Parathyroid adenoma (tissue), 2 donors: ENCODE results near the gene FANCC.
A peak's percentile ranks its signal among the peaks of the same experiment; 100 is the strongest.

Source experiments
- H2AFZ ChIP-seq: fragments of 300-600 bp; sonication (generic); one replicate; pipeline ENCODE4 v1.7.0; 2017; ENCODE audit warnings: antibody characterized with exemption, mild to moderate bottlenecking
- H3K27ac ChIP-seq: fragments of 300-600 bp; sonication (generic); one replicate; pipeline ENCODE4 v1.7.0; 2017
- H3K27me3 ChIP-seq: fragments of 300-600 bp; sonication (generic); one replicate; pipeline ENCODE4 v1.7.0; 2017; ENCODE audit warnings: low read length; ENCODE audit not compliant: control insufficient read depth, insufficient read depth
- H3K36me3 ChIP-seq: fragments of 300-600 bp; sonication (generic); one replicate; pipeline ENCODE4 v1.7.0; 2017; ENCODE audit warnings: low read length; ENCODE audit not compliant: control insufficient read depth, insufficient read depth
- H3K4me1 ChIP-seq: fragments of 300-600 bp; sonication (generic); one replicate; pipeline ENCODE4 v1.7.0; 2017; ENCODE audit warnings: control low read depth
- H3K4me2 ChIP-seq: fragments of 300-600 bp; sonication (generic); one replicate; pipeline ENCODE4 v1.7.0; 2017; ENCODE audit warnings: low read length
- H3K4me3 ChIP-seq: fragments of 300-600 bp; sonication (generic); one replicate; pipeline ENCODE4 v1.7.0; 2017; ENCODE audit warnings: low read depth, low read length
- H3K79me2 ChIP-seq: fragments of 300-600 bp; sonication (generic); one replicate; pipeline ENCODE4 v1.7.0; 2017; ENCODE audit warnings: control low read depth
- H3K9ac ChIP-seq: fragments of 300-600 bp; sonication (generic); one replicate; pipeline ENCODE4 v1.7.0; 2017; ENCODE audit warnings: mild to moderate bottlenecking
- H3K9me3 ChIP-seq: fragments of 300-600 bp; sonication (generic); one replicate; pipeline ENCODE4 v1.7.0; 2017; ENCODE audit warnings: low read length; ENCODE audit not compliant: control insufficient read depth
- TF ChIP-seq, protein P1 (sequence below): fragments of 300-600 bp; sonication (generic); IDR thresholded peaks from one replicate; pipeline ENCODE4 v1.7.0; 2017; ENCODE audit warnings: antibody characterized with exemption, mild to moderate bottlenecking
- donor health status: primary hyperparathyroidism.

FANCC gene

DNA sequence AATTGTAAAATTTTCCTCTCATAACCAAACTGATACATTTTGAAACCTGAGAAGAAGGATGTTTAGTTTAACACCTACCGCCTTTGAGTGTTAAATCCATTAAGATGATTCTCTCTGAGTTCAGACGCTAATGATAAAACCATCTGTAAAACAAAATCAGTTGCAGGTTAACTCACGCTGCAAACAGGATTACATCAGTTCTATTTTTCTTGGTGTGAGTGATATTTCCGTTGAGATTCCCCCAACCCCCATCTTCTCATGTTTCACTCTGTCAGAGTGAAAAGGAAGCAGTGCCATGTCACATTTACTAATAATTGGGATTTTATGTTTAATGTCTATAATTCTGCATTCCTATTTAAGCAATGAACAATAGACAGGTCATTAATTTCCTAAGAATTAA is 146.5 kb downstream of the FANCC start:
- no peaks in the 10 kb centered on the region for H3K27me3 ChIP-seq
- H3K9me3 ChIP-seq, result no peaks in the 10 kb centered on the region
- H3K27ac ChIP-seq, result no peak overlapping the region
- peak overlapping the region; percentile 6 for H3K4me3 ChIP-seq
- H3K4me2 ChIP-seq, result peak overlapping the region; percentile 49
- TF ChIP-seq, protein P1, sequence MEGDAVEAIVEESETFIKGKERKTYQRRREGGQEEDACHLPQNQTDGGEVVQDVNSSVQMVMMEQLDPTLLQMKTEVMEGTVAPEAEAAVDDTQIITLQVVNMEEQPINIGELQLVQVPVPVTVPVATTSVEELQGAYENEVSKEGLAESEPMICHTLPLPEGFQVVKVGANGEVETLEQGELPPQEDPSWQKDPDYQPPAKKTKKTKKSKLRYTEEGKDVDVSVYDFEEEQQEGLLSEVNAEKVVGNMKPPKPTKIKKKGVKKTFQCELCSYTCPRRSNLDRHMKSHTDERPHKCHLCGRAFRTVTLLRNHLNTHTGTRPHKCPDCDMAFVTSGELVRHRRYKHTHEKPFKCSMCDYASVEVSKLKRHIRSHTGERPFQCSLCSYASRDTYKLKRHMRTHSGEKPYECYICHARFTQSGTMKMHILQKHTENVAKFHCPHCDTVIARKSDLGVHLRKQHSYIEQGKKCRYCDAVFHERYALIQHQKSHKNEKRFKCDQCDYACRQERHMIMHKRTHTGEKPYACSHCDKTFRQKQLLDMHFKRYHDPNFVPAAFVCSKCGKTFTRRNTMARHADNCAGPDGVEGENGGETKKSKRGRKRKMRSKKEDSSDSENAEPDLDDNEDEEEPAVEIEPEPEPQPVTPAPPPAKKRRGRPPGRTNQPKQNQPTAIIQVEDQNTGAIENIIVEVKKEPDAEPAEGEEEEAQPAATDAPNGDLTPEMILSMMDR, result no peak
- H3K4me1 ChIP-seq, result peaks cover 3% of the 10 kb centered on the region
- H3K9ac ChIP-seq, result no peak overlapping the region
- no peaks in the 10 kb centered on the region for H3K79me2 ChIP-seq
- H2AFZ ChIP-seq, result peak overlapping the region; percentile 28
- H3K36me3 ChIP-seq, result no peaks in the 10 kb centered on the region

DNA sequence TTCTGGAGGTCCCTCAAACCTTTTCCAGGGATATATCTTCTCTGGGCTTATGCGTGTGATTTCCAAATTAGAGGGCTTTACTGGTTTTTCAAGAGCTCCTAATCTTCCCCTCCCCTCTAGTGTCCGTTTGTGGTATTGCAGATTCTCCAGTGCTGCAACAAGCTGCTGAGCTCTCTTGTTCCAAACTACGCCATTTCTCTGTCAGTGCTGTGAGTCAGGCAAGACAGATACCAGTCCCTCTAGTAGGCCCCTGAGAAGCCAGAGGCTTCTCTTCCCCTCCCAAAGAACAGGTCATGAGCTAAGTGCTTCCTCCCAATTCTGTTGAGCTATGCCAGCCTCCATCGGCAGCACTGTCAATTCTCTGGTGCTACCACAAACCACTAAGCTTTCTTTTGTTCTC is 149.5 kb downstream of the FANCC start:
- no peak overlapping the region for H3K9ac ChIP-seq
- H3K27ac ChIP-seq, result no peak overlapping the region
- no peak overlapping the region for H3K4me3 ChIP-seq
- TF ChIP-seq, protein P1, result peak; percentile 83
- H3K79me2 ChIP-seq, result no peaks in the 10 kb centered on the region
- no peaks in the 10 kb centered on the region for H3K27me3 ChIP-seq
- H2AFZ ChIP-seq, result peak overlapping the region; percentile 62
- no peaks in the 10 kb centered on the region for H3K36me3 ChIP-seq
- peaks cover 3% of the 10 kb centered on the region for H3K4me1 ChIP-seq
- H3K4me2 ChIP-seq, result no peak overlapping the region
- no peaks in the 10 kb centered on the region for H3K9me3 ChIP-seq

- H3K4me1 ChIP-seq, result no peaks in the 10 kb centered on the region
- H3K9ac ChIP-seq, result no peak overlapping the region
- H3K9me3 ChIP-seq, result no peaks in the 10 kb centered on the region
- no peak overlapping the region for H3K27ac ChIP-seq
- no peaks in the 10 kb centered on the region for H3K36me3 ChIP-seq
- no peak overlapping the region for H3K4me3 ChIP-seq
- no peak overlapping the region for H3K4me2 ChIP-seq
- H2AFZ ChIP-seq, result no peak overlapping the region
- TF ChIP-seq, protein P1, result no peak
- no peaks in the 10 kb centered on the region for H3K79me2 ChIP-seq
- no peaks in the 10 kb centered on the region for H3K27me3 ChIP-seq
Measured at GRCh38 chr9:95165004-95165403, 152.5 kb downstream of the FANCC start.

- no peaks in the 10 kb centered on the region for H3K9me3 ChIP-seq
- H3K79me2 ChIP-seq, result no peaks in the 10 kb centered on the region
- peak overlapping the region; percentile 63 for H3K27ac ChIP-seq
- TF ChIP-seq, protein P1, result no peak
- H3K9ac ChIP-seq, result no peak overlapping the region
- H3K4me3 ChIP-seq, result no peak overlapping the region
- H3K36me3 ChIP-seq, result no peaks in the 10 kb centered on the region
- no peaks in the 10 kb centered on the region for H3K4me1 ChIP-seq
- H3K4me2 ChIP-seq, result peak overlapping the region; percentile 29
- H3K27me3 ChIP-seq, result no peaks in the 10 kb centered on the region
- no peak overlapping the region for H2AFZ ChIP-seq
Measured at GRCh38 chr9:95157481-95158151, 159.9 kb downstream of the FANCC start.

- Histone ChIP-seq H3K9me3 (no peaks in the 10 kb centered on the region), H3K27me3 (no peaks in the 10 kb centered on the region), H3K79me2 (no peaks in the 10 kb centered on the region), H3K4me2 (no peak overlapping the region), H3K9ac (no peak overlapping the region), H3K4me3 (no peak overlapping the region), H3K36me3 (no peaks in the 10 kb centered on the region), H3K27ac (no peak overlapping the region), H2AFZ (no peak overlapping the region), H3K4me1 (no peaks in the 10 kb centered on the region)
- TF ChIP-seq, protein P1, result no peak
Measured at GRCh38 chr9:95156074-95156473, 161.4 kb downstream of the FANCC start.
